HepG2 (cell line): Measurements from ENCODE around the gene CLEC16A. TPM values are rescaled to one million over a fixed set of nuclear protein-coding genes. Genes with fewer than 3 reads are reported as not detected.

Experiments used
- ATAC-seq: fragments of 200-7000 bp; cut with Tn5 transposase; 3 replicates; pipeline ENCODE4 v1.9.1; 2020; ENCODE audit warnings: mild to moderate bottlenecking, moderate library complexity
- BruUV-seq: library from RNA; stranded (reverse); fragments of 400-500 nt; replicated peaks from 2 replicates; lab custom pipeline; 2021; lab: Mats Ljungman, UMichigan
- CTCF ChIA-PET: fragments of 300-600 bp; formaldehyde crosslinking; extraction: SDS; loops from one replicate; lab custom pipeline; 2021; ENCODE audit warnings: low total read pairs, inconsistent platforms, low intra/inter-chr PET ratio; lab: Yijun Ruan, JAX
- POLR2A ChIA-PET: fragments of 350-600 bp; sonication (Branson Sonifier 250); formaldehyde crosslinking; loops from one replicate; lab custom pipeline; 2020; ENCODE audit warnings: antibody characterized with exemption, inconsistent platforms; lab: Yijun Ruan, JAX
- DNase-seq: peaks from one replicate; pipeline ENCODE4 v3.0.0-alpha.2; 2015; ENCODE audit warnings: low spot score
- FAIRE-seq: peaks from 3 replicates; lab custom pipeline; 2011; peaks lifted over from hg19 to GRCh38; lab: Jason Lieb, UNC
- H2AFZ ChIP-seq: one replicate; pipeline ENCODE4 v1.6.1; 2011; ENCODE audit warnings: low read length, inconsistent platforms
- H3K27ac ChIP-seq: fragments of 300-600 bp; 3 replicates; pipeline ENCODE4 v1.8.0; 2011; ENCODE audit warnings: mixed run types, mild to moderate bottlenecking, mixed read lengths, low read length, inconsistent platforms; ENCODE audit not compliant: insufficient read depth; ENCODE audit errors: extremely low read length
- H3K27me3 ChIP-seq, 2 experiments: fragments of 200-600 bp in 1 of 2; 2 replicates in 1 of 2; 3 replicates in 1 of 2; pipeline versions ENCODE4 v1.6.0 to v1.8.0; 2011; ENCODE audit warnings: low read length in 2 of 2, mild to moderate bottlenecking in 2 of 2, moderate library complexity in 2 of 2, inconsistent platforms in 1 of 2; ENCODE audit not compliant: insufficient read depth in 2 of 2, control insufficient read depth in 1 of 2
- H3K36me3 ChIP-seq, 2 experiments: fragments of 200-600 bp in 1 of 2; replicated peaks in 1 of 2; 2 replicates in 1 of 2; 3 replicates in 1 of 2; pipeline versions ENCODE4 v1.5.1 to v1.8.0; 2011; ENCODE audit warnings: low read length in 2 of 2, inconsistent platforms in 1 of 2; ENCODE audit not compliant: insufficient read depth in 2 of 2, control insufficient read depth in 1 of 2
- H3K4me1 ChIP-seq: 2 replicates; pipeline ENCODE4 v1.5.1; 2012; ENCODE audit warnings: low read length, inconsistent platforms; ENCODE audit not compliant: insufficient read depth
- H3K4me2 ChIP-seq: 2 replicates; pipeline ENCODE4 v1.6.0; 2011; ENCODE audit warnings: low read depth, low read length, inconsistent platforms
- H3K4me3 ChIP-seq, 3 experiments: fragments of 200-600 bp in 1 of 3; sonication (generic), shearing (Covaris generic) in 1 of 3; replicated peaks in 1 of 3; 2 replicates each; pipeline ENCODE4 v1.5.1; 2011 to 2016; ENCODE audit warnings: low read length in 3 of 3, inconsistent platforms in 2 of 3, low read depth in 2 of 3, mild to moderate bottlenecking in 2 of 3, control low read depth in 1 of 3, mixed read lengths in 1 of 3; ENCODE audit not compliant: insufficient read depth in 1 of 3
- H3K79me2 ChIP-seq: one replicate; pipeline ENCODE4 v1.6.1; 2011; ENCODE audit warnings: low read length, inconsistent platforms; ENCODE audit not compliant: insufficient read depth
- H3K9ac ChIP-seq: 2 replicates; pipeline ENCODE4 v1.6.0; 2011; ENCODE audit warnings: mild to moderate bottlenecking, low read depth, low read length, inconsistent platforms; ENCODE audit not compliant: insufficient read depth
- H3K9me3 ChIP-seq: 2 replicates; pipeline ENCODE4 v1.5.1; 2012; ENCODE audit warnings: mild to moderate bottlenecking, low read length
- H4K20me1 ChIP-seq: 2 replicates; pipeline ENCODE4 v1.6.0; 2011; ENCODE audit warnings: inconsistent platforms, mild to moderate bottlenecking, low read length, moderate library complexity; ENCODE audit not compliant: insufficient read depth
- NFIC ChIP-seq: IDR thresholded peaks from 2 replicates; pipeline ENCODE4 v1.6.1; 2012; ENCODE audit warnings: mild to moderate bottlenecking, low read length, inconsistent platforms
- TOPORS ChIP-seq: sonication (generic); formaldehyde crosslinking; IDR thresholded peaks from 2 replicates; pipeline ENCODE4 v1.8.0; 2023; ENCODE audit warnings: mild to moderate bottlenecking, missing genetic modification reagents
- ZBTB34 ChIP-seq: sonication (generic); formaldehyde crosslinking; IDR thresholded peaks from 2 replicates; pipeline ENCODE4 v1.8.0; 2022; ENCODE audit warnings: mild to moderate bottlenecking, missing genetic modification reagents
- ZNF282 ChIP-seq: fragments of 450-650 bp; IDR thresholded peaks from 2 replicates; pipeline ENCODE4 v1.6.1; 2018; ENCODE audit not compliant: partially characterized antibody
- ZNF629 ChIP-seq: sonication (generic); formaldehyde crosslinking; conservative IDR thresholded peaks from 2 replicates; pipeline ENCODE4 v1.5.0; 2020; ENCODE audit warnings: missing genetic modification reagents
- WGBS: methylation state at CpG from one replicate; pipeline ENCODE4 v1.1.6; 2017; ENCODE audit warnings: low lambda C conversion rate; 5-methylcytosine and 5-hydroxymethylcytosine counted together
- in situ Hi-C: cut with HindIII; loops from 2 replicates; pipeline ENCODE4 v1.10.0; 2017; ENCODE audit warnings: low pct_unique_long_range_greater_than_20kb; ENCODE audit not compliant: extremely low pct_ligation_motif_present
- intact Hi-C: fragments of 100-400 bp; cut with micrococcal nuclease; formaldehyde crosslinking; loops from one replicate; pipeline ENCODE4 v1.10.0; 2022; ENCODE audit not compliant: unreplicated experiment
- polyA plus RNA-seq, 8 experiments: library from polyadenylated mRNA; depleted of rRNA in 3 of 8; stranded (reverse) in 7 of 8; unstranded in 1 of 8; fragments of >200 nt; fragmentation: Illumina TruSeq in 4 of 8; extraction: Trizol in 4 of 8; gene quantifications; 2 replicates each; pipeline versions ENCODE4 v1.2.1 to v1.2.3, GENCODE V29; 2011 to 2016; ENCODE audit warnings: low read depth in 4 of 8, missing spikeins in 1 of 8, mixed read lengths in 1 of 8; ENCODE audit not compliant: insufficient read depth in 1 of 8
- total RNA-seq, 5 experiments: library from RNA; depleted of rRNA; stranded (reverse); fragments of >200 nt; fragmentation: Illumina TruSeq; extraction: Trizol; gene quantifications; 2 replicates each; pipeline ENCODE4 v1.2.3, GENCODE V29; 2016; ENCODE audit warnings: low read depth in 1 of 5
- TF ChIP-seq, protein P1 (sequence below): sonication (generic); formaldehyde crosslinking; IDR thresholded peaks from 2 replicates; pipeline ENCODE4 v1.8.0; 2022; ENCODE audit warnings: missing genetic modification reagents, low read depth, mild to moderate bottlenecking, borderline replicate concordance
- TF ChIP-seq, protein P2 (sequence below): sonication (generic); formaldehyde crosslinking; IDR thresholded peaks from 2 replicates; pipeline ENCODE4 v1.8.0; 2022; ENCODE audit warnings: missing genetic modification reagents, mild to moderate bottlenecking, moderate library complexity, borderline replicate concordance

The CLEC16A gene
- total and polyA plus RNA-seq, 2 of the 13 experiments (the other 11 are each of a cell fraction or from before 2014, with no cell fraction given): 8.5 to 10.3 TPM

- no peaks in the 10 kb centered on the region for H4K20me1 ChIP-seq
- no peak overlapping the region for H2AFZ ChIP-seq
- 98% methylated on average over 4 of the region's 4 CpGs for WGBS
- no peak overlapping the region for H3K4me3 ChIP-seq
- no peaks in the 10 kb centered on the region for H3K79me2 ChIP-seq
- intact Hi-C loops: no loop called here
- no peak for TF ChIP-seq TOPORS (CRISPR knock-in tag)
- TF ChIP-seq ZNF629: peak; percentile 81
- no TSS peak for BruUV-seq
- in situ Hi-C loops: no loop called here
- no peak for FAIRE-seq
- no peak overlapping the region for H3K27ac ChIP-seq
- H3K36me3 ChIP-seq: no peaks in the 10 kb centered on the region; a peak in 1 of 5 replicates
- no peaks in the 10 kb centered on the region for H3K27me3 ChIP-seq
- H3K9ac ChIP-seq: no peak overlapping the region
- no peak for DNase-seq
- H3K9me3 ChIP-seq: no peaks in the 10 kb centered on the region
- H3K4me2 ChIP-seq: no peak overlapping the region
- POLR2A ChIA-PET: interaction anchor here (1.3 kb wide), 1 partner anchor 8 kb away, joined by 3 read pairs; no protein-coding TSS in a partner anchor
- peaks cover 17% of the 10 kb centered on the region for H3K4me1 ChIP-seq
- CTCF ChIA-PET: no interaction called here
- no peak for ATAC-seq
Observed at GRCh38 chr16:11059588-11059987, 115.2 kb downstream of the CLEC16A start.

DNA sequence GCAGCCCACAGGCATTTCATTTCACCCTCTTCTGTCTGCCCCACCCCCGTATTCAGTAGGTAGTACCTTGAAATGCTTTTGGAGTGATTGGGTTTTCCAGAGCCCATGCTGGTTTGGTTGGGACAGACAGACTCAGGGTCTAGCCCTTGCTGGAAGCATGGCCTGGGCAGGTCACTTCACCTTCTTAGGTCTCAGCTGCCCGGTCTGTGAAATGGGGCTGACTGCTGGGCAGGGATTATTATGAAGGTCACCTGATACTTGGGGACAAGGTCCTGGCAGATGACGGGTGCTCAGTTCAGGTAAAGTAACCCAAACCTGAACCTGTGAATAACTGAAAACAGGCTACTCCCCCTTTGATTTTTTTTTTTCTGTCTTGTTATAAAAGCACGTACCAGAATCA is 116.0 kb downstream of the CLEC16A start:
- FAIRE-seq: no peak
- ChIA-PET CTCF (no interaction called here), POLR2A (no interaction called here)
- H3K4me1 ChIP-seq: peaks cover 17% of the 10 kb centered on the region
- no peak for DNase-seq
- no TSS peak for BruUV-seq
- intact Hi-C loops (no loop called here), in situ Hi-C loops (no loop called here)
- no peak overlapping the region for H3K4me3 ChIP-seq
- H3K27ac ChIP-seq: no peak overlapping the region
- H2AFZ ChIP-seq: no peak overlapping the region
- TF ChIP-seq NFIC: no peak
- TF ChIP-seq ZNF629: peak; percentile 83
- TF ChIP-seq, protein P1, sequence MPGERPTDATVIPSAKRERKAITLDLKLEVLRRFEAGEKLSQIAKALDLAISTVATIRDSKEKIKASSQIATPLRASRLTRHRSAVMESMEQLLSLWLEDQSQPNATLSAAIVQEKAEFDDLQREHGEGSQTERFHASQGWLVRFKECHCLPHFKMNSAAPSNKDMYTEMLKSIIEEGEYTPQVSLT (CRISPR knock-in tag): no peak
- no peak for TF ChIP-seq ZNF282
- no peak for TF ChIP-seq ZBTB34 (CRISPR knock-in tag)
- TF ChIP-seq, protein P2, sequence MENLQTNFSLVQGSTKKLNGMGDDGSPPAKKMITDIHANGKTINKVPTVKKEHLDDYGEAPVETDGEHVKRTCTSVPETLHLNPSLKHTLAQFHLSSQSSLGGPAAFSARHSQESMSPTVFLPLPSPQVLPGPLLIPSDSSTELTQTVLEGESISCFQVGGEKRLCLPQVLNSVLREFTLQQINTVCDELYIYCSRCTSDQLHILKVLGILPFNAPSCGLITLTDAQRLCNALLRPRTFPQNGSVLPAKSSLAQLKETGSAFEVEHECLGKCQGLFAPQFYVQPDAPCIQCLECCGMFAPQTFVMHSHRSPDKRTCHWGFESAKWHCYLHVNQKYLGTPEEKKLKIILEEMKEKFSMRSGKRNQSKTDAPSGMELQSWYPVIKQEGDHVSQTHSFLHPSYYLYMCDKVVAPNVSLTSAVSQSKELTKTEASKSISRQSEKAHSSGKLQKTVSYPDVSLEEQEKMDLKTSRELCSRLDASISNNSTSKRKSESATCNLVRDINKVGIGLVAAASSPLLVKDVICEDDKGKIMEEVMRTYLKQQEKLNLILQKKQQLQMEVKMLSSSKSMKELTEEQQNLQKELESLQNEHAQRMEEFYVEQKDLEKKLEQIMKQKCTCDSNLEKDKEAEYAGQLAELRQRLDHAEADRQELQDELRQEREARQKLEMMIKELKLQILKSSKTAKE (CRISPR knock-in tag): no peak
- no peaks in the 10 kb centered on the region for H3K79me2 ChIP-seq
- H3K9ac ChIP-seq: no peak overlapping the region
- no peaks in the 10 kb centered on the region for H4K20me1 ChIP-seq
- H3K4me2 ChIP-seq: no peak overlapping the region
- no peaks in the 10 kb centered on the region for H3K9me3 ChIP-seq
- no peaks in the 10 kb centered on the region for H3K27me3 ChIP-seq
- ATAC-seq: no peak
- H3K36me3 ChIP-seq: no peaks in the 10 kb centered on the region; a peak in 1 of 5 replicates
- 94% methylated on average over 4 of the region's 4 CpGs for WGBS
